Kidney epithelial cell (primary cell): Measurements from ENCODE around the gene FAM117A. TPM values are rescaled to one million over a fixed set of nuclear protein-coding genes. Genes with fewer than 3 reads are reported as not detected.

ENCODE experiments used
- DNase-seq: peaks from one replicate; pipeline ENCODE4 v3.0.0-alpha.2; 2010; ENCODE audit warnings: low read depth
- H3K27me3 ChIP-seq: 2 replicates; pipeline ENCODE4 v1.6.0; 2011; ENCODE audit warnings: low read length; ENCODE audit not compliant: control insufficient read depth, insufficient read depth
- H3K36me3 ChIP-seq: 2 replicates; pipeline ENCODE4 v1.5.1; 2011; ENCODE audit warnings: low read length; ENCODE audit not compliant: control insufficient read depth, insufficient read depth
- H3K4me3 ChIP-seq: 2 replicates; pipeline ENCODE4 v1.5.1; 2011; ENCODE audit warnings: low read depth, mild to moderate bottlenecking, control low read depth, low read length
- total RNA-seq: library from RNA; depleted of rRNA; stranded (reverse); fragments of >200 nt; gene quantifications from 2 replicates; pipeline ENCODE4 v1.2.3, GENCODE V29; 2015
- TF ChIP-seq, protein P1 (sequence below): IDR thresholded peaks from 2 replicates; pipeline ENCODE4 v1.5.1; 2011; ENCODE audit warnings: mild to moderate bottlenecking, moderate library complexity, low read length, control low read depth, inconsistent platforms; ENCODE audit not compliant: insufficient read depth, poor library complexity, severe bottlenecking

FAM117A gene
- 10.5 and 12.3 TPM in 2 replicates for total RNA-seq

- DNase-seq: peak; percentile 98
- no peaks in the 10 kb centered on the region for H3K36me3 ChIP-seq
- TF ChIP-seq, protein P1, sequence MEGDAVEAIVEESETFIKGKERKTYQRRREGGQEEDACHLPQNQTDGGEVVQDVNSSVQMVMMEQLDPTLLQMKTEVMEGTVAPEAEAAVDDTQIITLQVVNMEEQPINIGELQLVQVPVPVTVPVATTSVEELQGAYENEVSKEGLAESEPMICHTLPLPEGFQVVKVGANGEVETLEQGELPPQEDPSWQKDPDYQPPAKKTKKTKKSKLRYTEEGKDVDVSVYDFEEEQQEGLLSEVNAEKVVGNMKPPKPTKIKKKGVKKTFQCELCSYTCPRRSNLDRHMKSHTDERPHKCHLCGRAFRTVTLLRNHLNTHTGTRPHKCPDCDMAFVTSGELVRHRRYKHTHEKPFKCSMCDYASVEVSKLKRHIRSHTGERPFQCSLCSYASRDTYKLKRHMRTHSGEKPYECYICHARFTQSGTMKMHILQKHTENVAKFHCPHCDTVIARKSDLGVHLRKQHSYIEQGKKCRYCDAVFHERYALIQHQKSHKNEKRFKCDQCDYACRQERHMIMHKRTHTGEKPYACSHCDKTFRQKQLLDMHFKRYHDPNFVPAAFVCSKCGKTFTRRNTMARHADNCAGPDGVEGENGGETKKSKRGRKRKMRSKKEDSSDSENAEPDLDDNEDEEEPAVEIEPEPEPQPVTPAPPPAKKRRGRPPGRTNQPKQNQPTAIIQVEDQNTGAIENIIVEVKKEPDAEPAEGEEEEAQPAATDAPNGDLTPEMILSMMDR: no peak
- peak within 1 kb of the TSS; percentile 84 for H3K4me3 ChIP-seq
- H3K27me3 ChIP-seq: peaks cover 6% of the 10 kb centered on the region
Measured at GRCh38 chr17:49763735-49764558, at the start of gene FAM117A. FAM117A (minus strand) TSS chr17:49764131; CDS start chr17:49764087, 44 bp downstream.

DNA sequence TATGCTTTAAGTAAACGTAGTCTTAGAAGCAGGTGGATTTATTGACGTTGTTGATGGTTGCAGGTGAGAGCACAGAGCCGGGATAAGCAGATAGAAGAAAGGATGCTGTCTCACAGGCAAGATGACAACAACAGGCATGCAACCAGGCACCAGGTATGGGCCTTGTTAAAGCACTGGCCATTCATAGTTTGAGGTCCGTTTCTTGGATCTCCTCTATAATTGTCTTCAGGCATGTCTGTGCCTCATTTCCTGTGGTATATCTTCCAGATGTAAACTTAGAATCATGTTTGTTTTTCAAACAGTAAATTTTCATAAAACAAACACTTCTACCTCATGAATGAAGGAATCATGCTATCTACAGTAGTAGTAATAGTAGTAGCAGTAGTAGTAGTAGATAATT lies 45.1 kb upstream of the FAM117A start:
- Histone ChIP-seq H3K27me3 (no peaks in the 10 kb centered on the region), H3K4me3 (no peak overlapping the region), H3K36me3 (no peaks in the 10 kb centered on the region)
- TF ChIP-seq, protein P1: no peak
- no peak for DNase-seq

DNA sequence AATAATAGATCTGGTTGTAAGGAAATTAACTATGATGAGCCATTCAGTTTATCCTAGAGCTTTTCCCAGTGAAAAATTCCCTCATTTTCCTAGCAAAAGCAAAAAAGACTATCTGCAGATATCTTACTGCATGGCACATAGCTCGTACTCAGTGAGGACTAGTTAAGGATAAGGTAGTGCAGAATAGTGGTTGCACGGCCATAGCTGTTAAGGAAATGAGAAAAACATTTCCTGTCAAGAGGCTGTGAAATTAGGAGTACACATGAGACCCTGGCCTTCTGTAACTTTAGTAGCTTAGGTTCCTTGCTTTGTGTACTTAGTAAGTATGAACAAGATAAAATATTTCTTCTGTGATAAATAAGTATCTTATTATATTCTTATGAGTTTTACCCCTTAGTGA lies 34.8 kb upstream of the FAM117A start:
- Histone ChIP-seq H3K36me3 (no peaks in the 10 kb centered on the region), H3K27me3 (no peaks in the 10 kb centered on the region)

GRCh38 chr17:49798182-49798581 lies 34.3 kb upstream of the FAM117A start:
- H3K27me3 ChIP-seq: no peaks in the 10 kb centered on the region
- DNase-seq: no peak
- no peak overlapping the region for H3K4me3 ChIP-seq
- no peaks in the 10 kb centered on the region for H3K36me3 ChIP-seq
- TF ChIP-seq, protein P1: no peak

More for the DNA sequence above, 34.8 kb upstream of the FAM117A start:
- TF ChIP-seq, protein P1: no peak
- DNase-seq: no peak
- H3K4me3 ChIP-seq: no peak overlapping the region

GRCh38 chr17:49795372-49795771 lies 31.4 kb upstream of the FAM117A start:
- TF ChIP-seq, protein P1: no peak
- H3K27me3 ChIP-seq: no peaks in the 10 kb centered on the region
- no peaks in the 10 kb centered on the region for H3K36me3 ChIP-seq
- H3K4me3 ChIP-seq: no peak overlapping the region
- no peak for DNase-seq
